CD8-positive, alpha-beta memory T cell (primary cell): ENCODE measurements around the gene SCAP. TPM values are rescaled to one million over a fixed set of nuclear protein-coding genes. Genes with fewer than 3 reads are reported as not detected.
"Not testable (repeated sequence)": the region's sequence is repeated elsewhere in the genome, so short reads cannot be mapped to it uniquely, and the experiment has no call there.

Experiments
- CTCF ChIA-PET: fragments of 350-600 bp; sonication (Branson Sonifier 250); formaldehyde crosslinking; loops from one replicate; lab custom pipeline; 2021; ENCODE audit warnings: antibody characterized with exemption; lab: Charles Lee
- POLR2A ChIA-PET: fragments of 350-600 bp; sonication (Branson Sonifier 250); formaldehyde crosslinking; loops from one replicate; lab custom pipeline; 2021; ENCODE audit warnings: antibody characterized with exemption; lab: Charles Lee
- DNase-seq, 5 donors: peaks; one replicate each; pipeline versions ENCODE4 v3.0.0 to v3.0.0-alpha.2; 2020 to 2022; ENCODE audit warnings: mixed read lengths in 1 of 5
- H3K27ac ChIP-seq: one replicate; pipeline ENCODE4 v1.7.0; 2013; ENCODE audit warnings: low read depth, mild to moderate bottlenecking, low read length, moderate library complexity
- H3K27me3 ChIP-seq: 2 replicates; pipeline ENCODE4 v1.7.0; 2013; ENCODE audit warnings: low read length, mild to moderate bottlenecking; ENCODE audit not compliant: insufficient read depth, poor library complexity, severe bottlenecking
- H3K36me3 ChIP-seq: 2 replicates; pipeline ENCODE4 v1.7.0; 2013; ENCODE audit warnings: mild to moderate bottlenecking, low read length, moderate library complexity; ENCODE audit not compliant: insufficient read depth
- H3K4me1 ChIP-seq: 2 replicates; pipeline ENCODE4 v1.7.0; 2013; ENCODE audit warnings: mild to moderate bottlenecking, low read length, moderate library complexity; ENCODE audit not compliant: insufficient read depth
- H3K4me3 ChIP-seq: 2 replicates; pipeline ENCODE4 v1.7.0; 2013; ENCODE audit warnings: mild to moderate bottlenecking, low read length
- H3K9me3 ChIP-seq: 2 replicates; pipeline ENCODE4 v1.7.0; 2013; ENCODE audit warnings: mild to moderate bottlenecking, low read length
- H3K27ac Mint-ChIP-seq, 8 donors: one replicate each; pipeline ENCODE4 v1.8.0; 2020 to 2021; ENCODE audit warnings: mixed read lengths in 8 of 8, mild to moderate bottlenecking in 6 of 8, inconsistent platforms in 3 of 8, moderate library complexity in 3 of 8
- H3K27me3 Mint-ChIP-seq, 2 donors: one replicate each; pipeline ENCODE4 v1.8.0; 2020 to 2021; ENCODE audit warnings: mixed read lengths in 2 of 2, mild to moderate bottlenecking in 1 of 2, moderate library complexity in 1 of 2
- H3K36me3 Mint-ChIP-seq, 3 donors: one replicate each; pipeline ENCODE4 v1.8.0; 2020 to 2021; ENCODE audit warnings: mixed read lengths in 3 of 3, inconsistent platforms in 1 of 3, mild to moderate bottlenecking in 1 of 3
- H3K4me1 Mint-ChIP-seq, 3 donors: one replicate each; pipeline ENCODE4 v1.8.0; 2020 to 2021; ENCODE audit warnings: mixed read lengths in 3 of 3, inconsistent platforms in 1 of 3, mild to moderate bottlenecking in 1 of 3
- H3K4me3 Mint-ChIP-seq, 7 donors: one replicate each; pipeline ENCODE4 v1.8.0; 2020 to 2021; ENCODE audit warnings: mixed read lengths in 7 of 7, mild to moderate bottlenecking in 6 of 7, moderate library complexity in 4 of 7, inconsistent platforms in 2 of 7
- H3K9me3 Mint-ChIP-seq, 5 donors: one replicate each; pipeline ENCODE4 v1.8.0; 2020 to 2022; ENCODE audit warnings: mixed read lengths in 5 of 5, mild to moderate bottlenecking in 3 of 5, moderate library complexity in 2 of 5, inconsistent platforms in 1 of 5
- polyA plus RNA-seq: library from polyadenylated mRNA; unstranded; fragments of 300-500 nt; fragmentation: Illumina TruSeq; gene quantifications from one replicate; pipeline ENCODE4 v1.2.3, GENCODE V29; 2021
- total RNA-seq, 2 experiments: library from RNA; stranded (reverse); gene quantifications; one replicate each; pipeline ENCODE4 v1.2.3, GENCODE V29; 2021

SCAP gene
- total and polyA plus RNA-seq, 3 experiments from 2014 or later = 60.3 to 73.4 (median 66.4) TPM

GRCh38 chr3:47515100-47515499 is 39.4 kb upstream of the SCAP start:
- H3K27ac ChIP-seq = no peak overlapping the region
- CTCF ChIA-PET = interaction anchor here (2.4 kb wide), 1 partner anchor 95 kb away, joined by 10 read pairs; no protein-coding TSS in a partner anchor

GRCh38 chr3:47513125-47513929 is 37.6 kb upstream of the SCAP start, which contains the start of gene ELP6:
ELP6 (minus strand) TSS chr3:47513712; CDS start chr3:47513590, 122 bp downstream.
- peak; percentile 95 to 99 (median 99) for DNase-seq
- ChIA-PET POLR2A (interaction anchor here (0.6 to 1.7 kb wide), 2 partner anchors 132 to 268 kb away, joined by 3 to 5 read pairs; partner anchors contain the start of genes PTPN23 and SMARCC1), CTCF (interaction anchor here (2.4 kb wide), 2 partner anchors 9 to 93 kb away, joined by 10 to 13 read pairs; no protein-coding TSS in a partner anchor)
- no peaks in the 10 kb centered on the region for H3K9me3 ChIP-seq
- H3K27me3 ChIP-seq = no peaks in the 10 kb centered on the region
- peak within 1 kb of the TSS; percentile 100 for H3K4me3 ChIP-seq
- Mint-ChIP-seq H3K27ac (peak within 1 kb of the TSS; percentile 95 to 99 (median 98)), H3K9me3 (peaks cover 0 to 2% (median 0%) of the 10 kb centered on the region in 5 donors), H3K27me3 (peaks cover 3% of the 10 kb centered on the region in 2 donors), H3K4me1 (peaks cover 23 to 31% (median 24%) of the 10 kb centered on the region in 3 donors), H3K36me3 (peaks cover 0 to 35% (median 4%) of the 10 kb centered on the region in 3 donors), H3K4me3 (peak within 1 kb of the TSS; percentile 94 to 99 (median 97))
- H3K36me3 ChIP-seq = peaks cover 17% of the 10 kb centered on the region
- H3K27ac ChIP-seq = peak within 1 kb of the TSS; percentile 95
- H3K4me1 ChIP-seq = peaks cover 15% of the 10 kb centered on the region

More at GRCh38 chr3:47515100-47515499, 39.4 kb upstream of the SCAP start:
- no peak for DNase-seq
- peak overlapping the region; percentile 59 to 92 (median 72) for H3K4me3 Mint-ChIP-seq
- H3K9me3 Mint-ChIP-seq = peaks cover 0 to 2% (median 0%) of the 10 kb centered on the region in 5 donors
- peaks cover 0 to 23% (median 2%) of the 10 kb centered on the region in 3 donors for H3K36me3 Mint-ChIP-seq
- H3K27me3 Mint-ChIP-seq = peaks cover 3% of the 10 kb centered on the region in 2 donors
- Histone ChIP-seq H3K9me3 (no peaks in the 10 kb centered on the region), H3K27me3 (no peaks in the 10 kb centered on the region), H3K4me1 (peaks cover 15% of the 10 kb centered on the region), H3K36me3 (peaks cover 7% of the 10 kb centered on the region), H3K4me3 (no peak overlapping the region)
- peak overlapping the region in 6 of 8 donors; percentile 66 to 95 (median 89) for H3K27ac Mint-ChIP-seq
- POLR2A ChIA-PET = no interaction called here
- peaks cover 23 to 31% (median 24%) of the 10 kb centered on the region in 3 donors for H3K4me1 Mint-ChIP-seq

GRCh38 chr3:47512416-47513124 is 36.8 kb upstream of the SCAP start:
- Histone ChIP-seq H3K27ac (peak overlapping the region; percentile 95), H3K4me3 (peak overlapping the region; percentile 100), H3K36me3 (peaks cover 17% of the 10 kb centered on the region), H3K27me3 (no peaks in the 10 kb centered on the region), H3K9me3 (no peaks in the 10 kb centered on the region), H3K4me1 (peaks cover 15% of the 10 kb centered on the region)
- Mint-ChIP-seq H3K9me3 (peaks cover 0 to 2% (median 0%) of the 10 kb centered on the region in 5 donors), H3K4me3 (peak overlapping the region; percentile 94 to 99 (median 97)), H3K4me1 (peaks cover 25 to 31% (median 27%) of the 10 kb centered on the region in 3 donors), H3K27ac (peak overlapping the region; percentile 84 to 99 (median 98)), H3K36me3 (peaks cover 0 to 41% (median 7%) of the 10 kb centered on the region in 3 donors), H3K27me3 (peaks cover 0 to 3% of the 10 kb centered on the region in 2 donors)
- ChIA-PET POLR2A (interaction anchor here (1.7 kb wide), 1 partner anchor 269 kb away, joined by 5 read pairs; the partner anchor contains the start of gene SMARCC1), CTCF (interaction anchor here (2.4 kb wide), 2 partner anchors 10 to 92 kb away, joined by 10 to 13 read pairs; no protein-coding TSS in a partner anchor)
- peak in 3 of 5 donors; percentile 6 to 51 (median 10) for DNase-seq

- CTCF ChIA-PET, H3K4me3 Mint-ChIP-seq, H3K4me3 ChIP-seq, H3K4me1 Mint-ChIP-seq, H3K27me3 Mint-ChIP-seq, H3K4me1 ChIP-seq, DNase-seq, POLR2A ChIA-PET, H3K27ac ChIP-seq, H3K9me3 Mint-ChIP-seq, H3K9me3 ChIP-seq, H3K27me3 ChIP-seq, H3K27ac Mint-ChIP-seq: not testable (repeated sequence)
- H3K36me3 ChIP-seq = peaks cover 31% of the 10 kb centered on the region
- peaks cover 4 to 72% (median 19%) of the 10 kb centered on the region in 3 donors for H3K36me3 Mint-ChIP-seq
These were observed 29.5 kb upstream of the SCAP start for GRCh38 chr3:47505267-47505666.

GRCh38 chr3:47504113-47504512 is 28.4 kb upstream of the SCAP start:
- H3K9me3 ChIP-seq = no peaks in the 10 kb centered on the region
- Mint-ChIP-seq H3K4me1 (peaks cover 0 to 5% (median 4%) of the 10 kb centered on the region in 3 donors), H3K36me3 (peaks cover 4 to 72% (median 23%) of the 10 kb centered on the region in 3 donors), H3K27ac (no peak overlapping the region), H3K27me3 (no peaks in the 10 kb centered on the region), H3K9me3 (no peaks in the 10 kb centered on the region), H3K4me3 (no peak overlapping the region)
- no peak overlapping the region for H3K27ac ChIP-seq
- no peaks in the 10 kb centered on the region for H3K27me3 ChIP-seq
- H3K4me3 ChIP-seq = no peak overlapping the region
- no peaks in the 10 kb centered on the region for H3K4me1 ChIP-seq
- CTCF ChIA-PET = no interaction called here
- POLR2A ChIA-PET = no interaction called here
- H3K36me3 ChIP-seq = peaks cover 27% of the 10 kb centered on the region
- no peak for DNase-seq

GRCh38 chr3:47503033-47503432 is 27.3 kb upstream of the SCAP start:
- peak overlapping the region in 2 of 8 donors; percentile 44 to 68 for H3K27ac Mint-ChIP-seq
- Histone ChIP-seq H3K27ac (no peak overlapping the region), H3K4me1 (no peaks in the 10 kb centered on the region), H3K36me3 (peaks cover 35% of the 10 kb centered on the region), H3K27me3 (no peaks in the 10 kb centered on the region), H3K9me3 (no peaks in the 10 kb centered on the region), H3K4me3 (no peak overlapping the region)
- no peaks in the 10 kb centered on the region for H3K27me3 Mint-ChIP-seq
- ChIA-PET POLR2A (no interaction called here), CTCF (no interaction called here)
- H3K9me3 Mint-ChIP-seq = no peaks in the 10 kb centered on the region
- no peak for DNase-seq
- H3K4me1 Mint-ChIP-seq = peaks cover 0 to 9% (median 4%) of the 10 kb centered on the region in 3 donors
- H3K36me3 Mint-ChIP-seq = peaks cover 12 to 76% (median 26%) of the 10 kb centered on the region in 3 donors
- no peak overlapping the region for H3K4me3 Mint-ChIP-seq

GRCh38 chr3:47496892-47497291 is 21.2 kb upstream of the SCAP start:
- peaks cover 39% of the 10 kb centered on the region for H3K36me3 ChIP-seq
- no peak for DNase-seq
- Mint-ChIP-seq H3K9me3 (no peaks in the 10 kb centered on the region), H3K27ac (no peak overlapping the region), H3K4me1 (peaks cover 0 to 7% (median 0%) of the 10 kb centered on the region in 3 donors), H3K36me3 (peaks cover 17 to 69% (median 26%) of the 10 kb centered on the region in 3 donors), H3K4me3 (no peak overlapping the region), H3K27me3 (no peaks in the 10 kb centered on the region)
- H3K27ac ChIP-seq = no peak overlapping the region
- ChIA-PET CTCF (no interaction called here), POLR2A (no interaction called here)
- no peak overlapping the region for H3K4me3 ChIP-seq
- H3K4me1 ChIP-seq = no peaks in the 10 kb centered on the region
- H3K27me3 ChIP-seq = no peaks in the 10 kb centered on the region
- no peaks in the 10 kb centered on the region for H3K9me3 ChIP-seq
